H9 (cell line): ENCODE results near the gene CBLL1. TPM values are rescaled to one million over a fixed set of nuclear protein-coding genes. Genes with fewer than 3 reads are reported as not detected.

Experiments used
- DNase-seq: peaks from one replicate; pipeline ENCODE4 v3.0.0-alpha.2; 2017
- H2AFZ ChIP-seq: one replicate; pipeline ENCODE4 v1.6.1; 2013; ENCODE audit warnings: mild to moderate bottlenecking, low read length, control low read depth, moderate library complexity
- H2AK5ac ChIP-seq: 2 replicates; pipeline ENCODE4 v1.6.1; 2013; ENCODE audit warnings: low read length, control low read depth, mixed read lengths; ENCODE audit not compliant: insufficient read length
- H2BK120ac ChIP-seq: one replicate; pipeline ENCODE4 v1.6.1; 2013; ENCODE audit warnings: low read depth, mild to moderate bottlenecking, low read length, control low read depth, inconsistent platforms; ENCODE audit not compliant: poor library complexity, severe bottlenecking
- H2BK12ac ChIP-seq: 2 replicates; pipeline ENCODE4 v1.6.1; 2013; ENCODE audit warnings: low read length, control low read depth, mixed read lengths, low read depth; ENCODE audit not compliant: insufficient read length
- H2BK15ac ChIP-seq: 2 replicates; pipeline ENCODE4 v1.6.1; 2013; ENCODE audit warnings: low read depth, low read length, control low read depth
- H2BK20ac ChIP-seq: one replicate; pipeline ENCODE4 v1.6.1; 2013; ENCODE audit warnings: low read depth, mild to moderate bottlenecking, low read length, control low read depth, inconsistent platforms; ENCODE audit not compliant: poor library complexity, severe bottlenecking
- H2BK5ac ChIP-seq: 2 replicates; pipeline ENCODE4 v1.6.1; 2013; ENCODE audit warnings: low read length, control low read depth, mixed read lengths; ENCODE audit not compliant: insufficient read length
- H3K14ac ChIP-seq: 2 replicates; pipeline ENCODE4 v1.6.1; 2013; ENCODE audit warnings: low read length, control low read depth; ENCODE audit not compliant: insufficient read depth
- H3K18ac ChIP-seq: 2 replicates; pipeline ENCODE4 v1.6.1; 2013; ENCODE audit warnings: low read depth, mild to moderate bottlenecking, mixed read lengths, low read length, control low read depth; ENCODE audit not compliant: insufficient read length
- H3K23ac ChIP-seq: 2 replicates; pipeline ENCODE4 v1.6.1; 2013; ENCODE audit warnings: low read length, control low read depth, mixed read lengths, low read depth; ENCODE audit not compliant: insufficient read length
- H3K23me2 ChIP-seq: 2 replicates; pipeline ENCODE4 v1.6.1; 2013; ENCODE audit warnings: low read depth, mild to moderate bottlenecking, mixed read lengths, low read length, control low read depth; ENCODE audit not compliant: insufficient read length, poor library complexity, severe bottlenecking
- H3K27ac ChIP-seq: 2 replicates; pipeline ENCODE4 v1.5.1; 2013; ENCODE audit warnings: low read length, control low read depth, mixed read lengths, low read depth; ENCODE audit not compliant: insufficient read length
- H3K27me3 ChIP-seq: 2 replicates; pipeline ENCODE4 v1.6.1; 2013; ENCODE audit warnings: low read length, control low read depth, inconsistent platforms; ENCODE audit not compliant: insufficient read depth
- H3K4ac ChIP-seq: 2 replicates; pipeline ENCODE4 v1.6.1; 2013; ENCODE audit warnings: low read depth, mild to moderate bottlenecking, control low read depth, inconsistent platforms, low read length, moderate library complexity
- H3K4me1 ChIP-seq: 2 replicates; pipeline ENCODE4 v1.6.1; 2013; ENCODE audit warnings: low read length, control low read depth, inconsistent platforms; ENCODE audit not compliant: insufficient read depth
- H3K4me2 ChIP-seq: 2 replicates; pipeline ENCODE4 v1.6.1; 2013; ENCODE audit warnings: low read length, control low read depth, mixed read lengths; ENCODE audit not compliant: insufficient read length, insufficient read depth
- H3K56ac ChIP-seq: 2 replicates; pipeline ENCODE4 v1.6.1; 2013; ENCODE audit warnings: low read depth, mild to moderate bottlenecking, mixed read lengths, low read length, control low read depth; ENCODE audit not compliant: insufficient read length
- H3K79me1 ChIP-seq: 2 replicates; pipeline ENCODE4 v1.6.1; 2013; ENCODE audit warnings: low read depth, mild to moderate bottlenecking, moderate library complexity, low read length, control low read depth, inconsistent platforms; ENCODE audit not compliant: insufficient read depth, poor library complexity, severe bottlenecking
- H3K79me2 ChIP-seq: 2 replicates; pipeline ENCODE4 v1.6.1; 2013; ENCODE audit warnings: low read length, control low read depth, inconsistent platforms; ENCODE audit not compliant: insufficient read depth
- H3K9ac ChIP-seq: 2 replicates; pipeline ENCODE4 v1.6.1; 2013; ENCODE audit warnings: low read length, control low read depth, mixed read lengths; ENCODE audit not compliant: insufficient read length; ENCODE audit errors: extremely low read depth
- H3K9me3 ChIP-seq: one replicate; pipeline ENCODE4 v1.6.1; 2013; ENCODE audit warnings: low read depth, low read length, inconsistent platforms; ENCODE audit not compliant: control insufficient read depth
- H3T11ph ChIP-seq: one replicate; pipeline ENCODE4 v1.6.1; 2013; ENCODE audit warnings: mild to moderate bottlenecking, low read length, control low read depth, inconsistent platforms
- H4K20me1 ChIP-seq: one replicate; pipeline ENCODE4 v1.6.1; 2013; ENCODE audit not compliant: control insufficient read depth, insufficient read length, insufficient read depth
- H4K5ac ChIP-seq: 2 replicates; pipeline ENCODE4 v1.6.1; 2013; ENCODE audit warnings: low read depth, mild to moderate bottlenecking, mixed read lengths, low read length, control low read depth; ENCODE audit not compliant: insufficient read length
- H4K8ac ChIP-seq: replicated peaks from 2 replicates; pipeline ENCODE4 v1.6.1; 2013; ENCODE audit warnings: low read length, control low read depth, mixed read lengths, low read depth; ENCODE audit not compliant: insufficient read length
- H4K91ac ChIP-seq: 2 replicates; pipeline ENCODE4 v1.6.1; 2013; ENCODE audit warnings: low read depth, mild to moderate bottlenecking, moderate library complexity, mixed read lengths, low read length, control low read depth; ENCODE audit not compliant: insufficient read length
- H3K27ac Mint-ChIP-seq, 3 experiments: 2 replicates in 2 of 3; 3 replicates in 1 of 3; pipeline ENCODE4 v1.8.0; 2020 to 2021; ENCODE audit warnings: mixed read lengths in 3 of 3, mild to moderate bottlenecking in 1 of 3, moderate library complexity in 1 of 3
- H3K27me3 Mint-ChIP-seq: 2 replicates; pipeline ENCODE4 v1.8.0; 2021; ENCODE audit warnings: low read depth, mild to moderate bottlenecking, moderate library complexity, mixed read lengths
- H3K36me3 Mint-ChIP-seq, 3 experiments: 2 replicates in 2 of 3; 3 replicates in 1 of 3; pipeline ENCODE4 v1.8.0; 2020 to 2021; ENCODE audit warnings: low read depth in 3 of 3, mixed read lengths in 3 of 3; ENCODE audit not compliant: insufficient read depth in 1 of 3
- H3K4me1 Mint-ChIP-seq, 2 experiments: 2 replicates each; pipeline ENCODE4 v1.8.0; 2020; ENCODE audit warnings: mixed read lengths in 2 of 2
- H3K4me3 Mint-ChIP-seq, 2 experiments: 2 replicates in 1 of 2; 3 replicates in 1 of 2; pipeline ENCODE4 v1.8.0; 2020 to 2021; ENCODE audit warnings: mild to moderate bottlenecking in 2 of 2, mixed read lengths in 2 of 2, moderate library complexity in 1 of 2
- H3K9me3 Mint-ChIP-seq, 2 experiments: 2 replicates in 1 of 2; 3 replicates in 1 of 2; pipeline ENCODE4 v1.8.0; 2020; ENCODE audit warnings: mild to moderate bottlenecking in 2 of 2, mixed read lengths in 2 of 2, moderate library complexity in 1 of 2
- CTCF ChIP-seq: fragments of 200-600 bp; sonication (generic); conservative IDR thresholded peaks from 3 replicates; pipeline ENCODE4 v1.8.0; 2021; ENCODE audit warnings: antibody characterized with exemption, mild to moderate bottlenecking
- WGBS: extraction: QIAGEN DNeasy Blood & Tissue Kit; methylation state at CpG from one replicate; pipeline ENCODE4 v1.1.7; 2013; ENCODE audit warnings: missing lambda C conversion rate, low lambda C conversion rate, mixed read lengths; ENCODE audit not compliant: insufficient read length; ENCODE audit errors: extremely low coverage; 5-methylcytosine and 5-hydroxymethylcytosine counted together
- total RNA-seq: library from RNA; stranded (reverse); gene quantifications from 2 replicates; pipeline ENCODE4 v1.2.1, GENCODE V29; 2021

CBLL1 gene
- total RNA-seq, 1 experiment from 2014 or later, result 32.2 TPM

- H3K27ac ChIP-seq, result no peak overlapping the region
- no peaks in the 10 kb centered on the region for H3K9me3 Mint-ChIP-seq
- no peak overlapping the region for H2BK5ac ChIP-seq
- H4K5ac ChIP-seq, result no peak overlapping the region
- no peaks in the 10 kb centered on the region for H3K79me1 ChIP-seq
- no peak overlapping the region for H3K14ac ChIP-seq
- no peak overlapping the region for H3K4me2 ChIP-seq
- H3K23me2 ChIP-seq, result no peaks in the 10 kb centered on the region
- no peak overlapping the region for H3K4ac ChIP-seq
- H3K4me1 Mint-ChIP-seq, result no peaks in the 10 kb centered on the region
- H3K4me1 ChIP-seq, result no peaks in the 10 kb centered on the region
- no peaks in the 10 kb centered on the region for H3K27me3 Mint-ChIP-seq
- H3K23ac ChIP-seq, result no peak overlapping the region
- no peaks in the 10 kb centered on the region for H3K27me3 ChIP-seq
- H3K18ac ChIP-seq, result no peak overlapping the region
- no peaks in the 10 kb centered on the region for H3K79me2 ChIP-seq
- H3K9me3 ChIP-seq, result no peaks in the 10 kb centered on the region
- H2BK15ac ChIP-seq, result no peak overlapping the region
- H2BK12ac ChIP-seq, result no peak overlapping the region
- H2BK120ac ChIP-seq, result no peak overlapping the region
- WGBS, result no CpG with 5 or more reads among the region's 1 CpG
- H3K4me3 Mint-ChIP-seq, result no peak overlapping the region
- H4K8ac ChIP-seq, result no peak overlapping the region
- H3K9ac ChIP-seq, result no peak overlapping the region
- H3K36me3 Mint-ChIP-seq, result no peaks in the 10 kb centered on the region
- no peak overlapping the region for H2AFZ ChIP-seq
- no peak overlapping the region for H4K91ac ChIP-seq
- H3K27ac Mint-ChIP-seq, result no peak overlapping the region
- DNase-seq, result no peak
- no peak overlapping the region for H2AK5ac ChIP-seq
- no peaks in the 10 kb centered on the region for H4K20me1 ChIP-seq
- H2BK20ac ChIP-seq, result no peak overlapping the region
- no peak overlapping the region for H3T11ph ChIP-seq
- no peak for TF ChIP-seq CTCF
- no peak overlapping the region for H3K56ac ChIP-seq
These were observed 31.9 kb upstream of the CBLL1 start for GRCh38 chr7:107712025-107712424.
